Cardiac fibroblast (primary cell): ENCODE results near the gene MTUS2.

Experiments
- DNase-seq, 2 donors: peaks; one replicate each; pipeline versions ENCODE4 v3.0.0 to v3.0.0-alpha.2; 2010; ENCODE audit warnings: low read depth in 2 of 2
- H3K4me3 ChIP-seq, 2 donors: replicated peaks in 1 of 2; 1 replicate in 1 of 2; 2 replicates in 1 of 2; pipeline ENCODE4 v1.5.1; 2011; ENCODE audit warnings: low read depth in 2 of 2, low read length in 2 of 2, mild to moderate bottlenecking in 2 of 2, moderate library complexity in 1 of 2
- TF ChIP-seq, protein P1 (sequence below): IDR thresholded peaks from one replicate; pipeline ENCODE4 v1.5.1; 2011; ENCODE audit warnings: low read depth, mild to moderate bottlenecking, low read length, inconsistent platforms

Gene MTUS2

DNA sequence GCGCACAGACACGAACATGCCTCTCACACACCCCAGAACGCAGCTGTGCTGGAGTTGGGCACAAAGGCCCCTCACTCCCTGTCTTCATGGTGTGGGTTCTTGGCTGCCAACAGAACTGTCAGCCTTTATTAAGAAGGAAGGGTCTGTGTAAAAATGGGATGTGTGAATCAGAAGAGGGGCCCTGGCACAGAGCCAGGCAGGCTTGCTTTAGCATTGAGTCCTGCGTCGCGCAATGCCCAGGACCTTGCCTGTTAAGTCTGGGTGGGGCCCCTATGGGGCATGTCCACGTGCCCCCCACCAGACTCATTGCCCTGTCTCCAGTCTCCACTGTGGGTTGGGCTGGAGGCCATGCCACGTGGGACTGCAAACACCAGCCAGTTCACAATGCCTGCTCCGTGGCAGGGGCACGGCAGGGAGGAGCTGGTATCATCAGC, 690.5 kb downstream of the MTUS2 start:
- TF ChIP-seq, protein P1, sequence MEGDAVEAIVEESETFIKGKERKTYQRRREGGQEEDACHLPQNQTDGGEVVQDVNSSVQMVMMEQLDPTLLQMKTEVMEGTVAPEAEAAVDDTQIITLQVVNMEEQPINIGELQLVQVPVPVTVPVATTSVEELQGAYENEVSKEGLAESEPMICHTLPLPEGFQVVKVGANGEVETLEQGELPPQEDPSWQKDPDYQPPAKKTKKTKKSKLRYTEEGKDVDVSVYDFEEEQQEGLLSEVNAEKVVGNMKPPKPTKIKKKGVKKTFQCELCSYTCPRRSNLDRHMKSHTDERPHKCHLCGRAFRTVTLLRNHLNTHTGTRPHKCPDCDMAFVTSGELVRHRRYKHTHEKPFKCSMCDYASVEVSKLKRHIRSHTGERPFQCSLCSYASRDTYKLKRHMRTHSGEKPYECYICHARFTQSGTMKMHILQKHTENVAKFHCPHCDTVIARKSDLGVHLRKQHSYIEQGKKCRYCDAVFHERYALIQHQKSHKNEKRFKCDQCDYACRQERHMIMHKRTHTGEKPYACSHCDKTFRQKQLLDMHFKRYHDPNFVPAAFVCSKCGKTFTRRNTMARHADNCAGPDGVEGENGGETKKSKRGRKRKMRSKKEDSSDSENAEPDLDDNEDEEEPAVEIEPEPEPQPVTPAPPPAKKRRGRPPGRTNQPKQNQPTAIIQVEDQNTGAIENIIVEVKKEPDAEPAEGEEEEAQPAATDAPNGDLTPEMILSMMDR = no peak
- no peak overlapping the region for H3K4me3 ChIP-seq
- no peak for DNase-seq

DNA sequence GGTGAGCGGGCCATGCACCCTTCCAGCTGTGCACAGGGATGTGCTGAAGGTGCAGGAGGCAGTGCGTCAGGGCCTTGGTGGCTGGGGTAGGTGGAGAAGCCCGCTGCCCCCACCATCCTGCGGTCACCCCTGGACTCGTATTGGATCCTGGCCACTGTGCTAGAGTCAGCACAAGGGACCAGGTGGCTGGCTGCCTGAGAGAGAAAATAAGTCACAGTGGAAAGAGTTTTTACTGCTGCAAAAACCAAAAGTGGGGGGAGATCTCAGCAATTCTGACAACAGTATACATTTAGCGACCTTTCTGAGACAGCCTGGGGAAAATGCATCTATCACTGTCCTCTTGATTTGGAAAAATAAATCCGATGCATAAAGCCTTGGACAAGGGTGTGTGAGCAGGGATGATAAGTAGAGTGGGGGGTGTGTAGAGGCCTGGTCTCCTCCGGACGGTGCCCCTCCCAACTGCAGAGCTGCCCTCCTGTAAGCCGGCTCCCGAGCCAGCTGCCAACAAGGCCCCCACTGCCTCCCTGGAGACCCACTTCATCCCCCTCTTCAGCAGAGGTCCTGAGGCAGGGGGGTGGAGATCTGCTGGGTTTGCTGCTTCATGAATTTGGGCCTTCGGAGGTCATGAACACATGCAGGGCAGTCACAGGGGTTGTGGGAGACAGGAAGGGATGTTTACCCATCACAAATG, 691.1 kb downstream of the MTUS2 start:
- H3K4me3 ChIP-seq = no peak overlapping the region
- no peak for DNase-seq
- TF ChIP-seq, protein P1 = no peak

DNA sequence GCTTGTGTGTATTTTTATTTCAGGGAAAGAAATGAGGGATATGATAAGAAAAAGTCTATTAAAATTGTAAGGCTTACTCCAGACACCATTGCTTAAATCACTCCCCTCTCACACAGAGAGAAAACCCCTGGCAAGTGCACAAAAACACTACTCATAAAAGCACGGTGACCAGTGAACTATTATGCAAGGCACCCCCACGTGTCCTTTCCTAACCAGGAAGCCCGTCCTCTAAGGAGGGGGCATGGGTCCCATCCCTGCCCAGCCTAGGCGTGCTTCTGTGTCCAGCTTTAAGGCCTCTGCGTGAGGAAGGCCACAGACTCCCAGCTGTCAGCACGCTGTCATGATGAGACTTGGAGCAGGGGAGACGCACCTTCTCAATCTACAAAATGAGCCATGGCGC, 691.8 kb downstream of the MTUS2 start:
- no peak overlapping the region for H3K4me3 ChIP-seq
- TF ChIP-seq, protein P1 = no peak
- peak; percentile 60 to 69 for DNase-seq

DNA sequence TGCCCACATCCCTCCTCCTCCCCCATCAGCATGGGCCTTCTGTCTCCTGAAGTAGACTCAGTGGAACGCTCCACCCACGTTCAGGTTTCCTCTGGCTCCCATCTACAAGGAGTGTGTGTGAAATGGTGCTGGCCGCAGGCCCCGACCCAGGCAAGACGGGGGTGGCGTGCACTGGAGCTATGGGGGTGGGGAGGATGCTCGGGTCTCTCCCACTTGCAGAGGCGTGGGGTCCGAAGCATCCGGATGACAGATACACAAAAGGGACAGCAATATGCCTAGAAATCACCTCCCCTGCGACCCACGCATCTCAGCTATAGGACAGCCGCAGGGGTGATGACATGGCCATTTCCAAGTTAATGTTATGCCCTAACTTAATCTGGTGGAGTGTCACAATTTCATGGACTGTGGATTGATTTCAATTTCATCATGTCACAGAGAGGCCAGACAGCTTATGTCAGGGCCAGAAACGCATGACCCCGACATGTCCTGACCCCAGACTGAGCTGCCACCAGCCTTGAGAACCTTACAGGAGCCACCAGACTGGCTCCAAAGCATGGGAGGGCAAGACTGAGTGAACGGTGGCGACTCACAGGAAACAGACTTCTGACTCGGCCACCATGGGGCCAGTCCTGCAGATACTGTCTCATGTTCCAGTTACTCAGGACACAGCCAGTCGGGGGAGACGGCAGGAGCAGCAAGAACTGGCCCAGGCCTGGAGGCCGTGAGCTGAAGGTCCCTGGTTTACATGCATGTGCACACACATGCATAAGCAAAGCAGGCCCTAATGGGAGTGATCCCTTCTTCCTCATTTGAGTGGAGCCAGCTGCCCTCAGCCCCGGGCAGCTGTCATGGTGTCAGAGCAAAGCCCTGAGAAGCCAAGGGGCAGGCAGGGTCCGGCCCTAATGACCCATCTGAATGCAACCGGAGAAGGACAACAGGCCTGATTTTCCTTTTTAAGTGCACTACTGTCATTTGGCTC, 693.2 kb downstream of the MTUS2 start:
- DNase-seq = no peak
- H3K4me3 ChIP-seq = no peak overlapping the region
- TF ChIP-seq, protein P1 = no peak

DNA sequence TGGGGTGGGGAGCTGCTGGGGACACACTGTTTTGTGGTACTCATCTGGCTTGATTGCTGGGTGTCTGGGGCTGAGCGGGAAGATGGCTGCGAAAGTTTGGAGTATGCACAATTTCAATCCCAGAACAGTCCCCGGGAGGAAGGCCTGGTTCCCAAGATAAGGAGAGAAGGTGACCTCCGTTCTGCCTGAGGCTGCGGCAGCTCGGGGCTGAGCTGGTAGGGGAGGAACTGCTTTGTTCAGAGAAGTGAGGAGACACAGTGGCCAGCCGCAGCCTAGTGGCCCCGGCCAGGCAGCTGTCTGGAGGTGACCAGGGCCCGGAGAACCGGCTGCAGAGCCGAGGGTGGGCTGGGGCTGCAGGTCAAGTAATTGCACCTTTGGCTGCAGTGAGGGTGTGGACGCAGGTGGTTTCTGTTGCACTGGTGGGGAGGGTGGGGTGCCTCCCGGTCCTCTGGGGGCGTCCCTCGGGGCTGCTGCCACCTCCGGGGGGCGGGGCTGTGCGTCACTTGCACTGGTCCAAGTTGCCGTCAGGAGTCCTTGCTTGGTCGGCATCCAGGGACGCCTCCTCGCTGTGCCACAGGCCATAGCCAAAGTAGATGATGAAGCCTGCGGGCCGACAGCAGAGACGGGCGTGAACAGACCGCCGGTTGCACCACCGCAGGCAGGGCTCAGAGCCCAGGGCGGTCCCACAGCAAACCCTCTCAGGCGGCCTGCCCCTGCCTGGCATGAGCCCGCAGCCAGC, 694.0 kb downstream of the MTUS2 start:
- no peak overlapping the region for H3K4me3 ChIP-seq
- TF ChIP-seq, protein P1 = no peak
- no peak for DNase-seq

DNA sequence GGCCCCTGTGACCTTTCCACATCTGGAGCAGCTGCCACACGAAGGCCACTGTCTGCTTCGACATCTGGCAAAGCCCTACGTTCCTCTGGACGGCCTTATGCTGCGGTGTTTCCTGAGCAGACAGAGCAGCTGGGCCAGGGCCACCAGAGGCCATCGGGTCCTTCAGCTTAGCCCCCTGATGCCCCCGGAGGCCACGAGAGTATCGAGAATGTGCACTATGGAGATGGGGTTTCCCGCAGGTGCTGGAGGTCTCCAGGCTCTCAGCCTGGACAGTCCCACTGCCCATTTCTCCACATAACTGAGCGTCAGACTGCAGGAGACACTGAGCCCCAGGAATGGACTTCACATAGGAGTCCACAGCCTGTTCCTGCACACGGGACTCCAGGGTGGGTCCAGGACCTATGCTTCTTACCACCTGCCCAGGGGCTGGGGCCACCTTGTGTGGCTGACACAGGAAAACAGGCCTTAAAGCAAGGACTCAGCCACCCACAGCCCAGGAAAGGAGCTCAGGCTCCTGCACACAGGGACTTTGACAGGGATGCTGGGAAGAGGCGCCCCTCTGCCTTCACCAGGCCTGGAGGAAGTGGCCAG, 694.7 kb downstream of the MTUS2 start:
- TF ChIP-seq, protein P1 = no peak
- DNase-seq = no peak
- H3K4me3 ChIP-seq = no peak overlapping the region
